HG03097 (cell line): ENCODE data around the gene TBL3.
A peak's percentile ranks its signal among the peaks of the same experiment; 100 is the strongest.
"Not testable (repeated sequence)": the region's sequence is repeated elsewhere in the genome, so short reads cannot be mapped to it uniquely, and the experiment has no call there.

Experiments
- ATAC-seq: cut with Tn5 transposase; IDR thresholded peaks from one replicate; pipeline ENCODE4 v1.9.1; 2021; ENCODE audit not compliant: unreplicated experiment, low FRiP score

The TBL3 gene

GRCh38 chr16:1971796-1972489, at the start of gene TBL3:
TSS of gene TBL3 (plus strand) at chr16:1972053. CDS start at chr16:1972165, 112 bp downstream.
- peak; percentile 58 for ATAC-seq

GRCh38 chr16:1922357-1922756, 49.5 kb upstream of the TBL3 start:
- no peak for ATAC-seq

DNA sequence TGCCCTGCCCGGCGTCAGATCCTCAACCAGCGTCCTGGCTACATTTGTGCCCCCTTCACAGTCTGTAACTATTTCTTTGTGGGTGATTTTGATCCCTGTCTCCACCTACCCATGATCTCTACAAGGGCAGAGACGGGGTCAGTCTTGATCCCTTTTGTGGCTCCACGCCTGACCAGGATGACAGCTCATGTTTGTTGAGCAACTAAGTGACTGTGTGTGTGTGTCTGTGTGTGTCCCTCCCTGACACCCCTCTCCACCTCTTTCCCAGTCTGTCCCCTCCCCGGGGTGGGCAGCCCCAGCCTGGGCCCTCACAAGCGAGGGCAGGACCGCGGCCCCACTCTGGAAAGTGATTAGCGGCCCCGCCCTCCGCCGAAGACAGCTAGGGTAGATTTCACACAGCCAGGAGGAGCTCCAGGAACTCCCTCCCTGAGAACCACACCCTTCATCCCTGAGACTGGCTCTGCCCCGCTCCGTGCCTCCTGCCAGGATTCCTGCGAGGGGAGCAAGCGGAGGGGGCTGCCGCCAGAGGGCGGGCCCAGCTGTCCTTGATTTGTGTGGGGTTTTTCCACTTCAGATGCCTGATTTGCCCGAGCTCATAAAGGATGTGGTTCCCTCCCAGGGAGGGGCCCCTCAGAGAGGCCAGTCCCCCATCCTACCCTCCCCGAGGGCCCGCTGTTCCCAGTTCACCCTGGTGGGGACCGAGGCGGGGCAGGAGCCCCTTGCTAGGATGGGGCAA, 48.4 kb upstream of the TBL3 start:
- ATAC-seq = no peak

GRCh38 chr16:1924095-1924494, 47.8 kb upstream of the TBL3 start:
- ATAC-seq = no peak

DNA sequence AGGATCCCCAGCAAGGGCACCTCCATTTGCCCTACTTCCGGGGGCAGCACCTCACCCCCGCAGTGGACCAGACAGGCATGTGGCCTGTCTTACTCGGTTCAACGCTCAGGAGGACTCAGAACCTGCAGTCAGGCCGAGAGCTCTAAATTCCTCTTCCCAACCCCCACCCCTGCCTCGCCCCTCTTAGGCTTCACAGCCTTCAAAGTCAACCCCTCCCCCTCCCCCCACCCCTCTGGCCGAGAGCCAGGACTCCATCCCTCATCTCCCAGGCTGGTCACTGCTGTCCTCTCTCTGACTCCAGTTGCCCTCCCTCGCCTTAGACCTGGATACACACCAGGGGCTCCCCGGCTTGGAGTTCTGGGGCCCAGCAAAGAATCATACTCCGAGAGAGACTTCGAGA, 45.6 kb upstream of the TBL3 start:
- no peak for ATAC-seq

DNA sequence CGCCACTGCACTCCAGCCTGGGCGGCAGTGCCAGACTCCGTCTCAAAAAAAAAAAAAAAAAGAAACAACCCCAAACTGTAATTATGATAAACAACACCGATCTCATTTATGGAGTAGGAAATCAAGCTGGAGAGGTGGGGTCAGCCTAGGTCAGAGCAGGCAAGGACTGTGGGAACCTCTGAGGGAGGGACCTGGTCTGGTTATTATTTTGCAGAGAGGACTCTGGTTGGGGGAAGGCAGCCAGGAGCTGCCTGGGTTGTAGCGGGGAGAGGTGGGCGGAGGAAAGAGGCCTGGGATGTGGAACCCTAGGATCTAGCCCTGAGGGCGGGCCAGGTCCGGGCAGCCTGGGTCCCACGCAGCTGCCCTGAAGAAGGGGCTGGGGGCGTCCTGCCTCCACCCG, 42.7 kb upstream of the TBL3 start:
- ATAC-seq = no peak

DNA sequence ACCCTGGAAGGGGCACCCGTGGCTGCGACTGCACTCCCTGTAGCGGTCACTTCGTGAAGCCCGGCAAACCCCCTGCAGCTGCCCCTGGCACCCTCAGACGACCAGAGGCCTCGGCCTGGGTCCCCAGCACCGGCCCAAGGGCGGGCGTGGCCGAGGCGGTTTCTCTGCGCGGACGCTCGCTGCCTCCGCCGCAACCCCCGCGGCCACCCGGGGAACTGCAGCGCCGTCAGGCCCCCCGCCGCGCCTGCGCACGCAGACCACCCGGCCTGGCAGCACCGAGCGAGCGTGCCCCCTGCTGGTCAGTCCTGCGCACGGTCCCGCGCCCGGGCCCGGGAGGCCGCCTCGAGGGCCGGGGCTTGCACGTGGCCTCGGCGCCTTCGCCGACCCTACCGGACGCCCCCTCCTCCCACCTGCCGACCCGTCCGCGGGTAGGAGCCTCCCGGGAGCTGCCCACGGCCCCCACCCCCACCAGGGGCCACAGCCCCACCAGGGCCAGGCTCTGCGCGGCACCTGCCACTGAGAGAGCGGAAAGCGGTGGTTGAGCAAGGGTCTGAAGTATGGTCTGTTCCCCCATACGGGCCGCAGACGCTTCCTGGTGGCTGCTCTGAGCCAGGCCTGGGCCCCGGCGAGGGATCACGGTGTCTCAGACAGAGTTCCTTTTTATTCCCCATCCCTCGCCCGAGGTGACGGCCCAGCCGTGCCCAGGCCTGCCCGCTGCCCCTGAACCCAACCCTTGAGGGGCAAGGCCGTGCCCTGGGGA, 42.1 kb upstream of the TBL3 start:
- ATAC-seq = peak; percentile 76

GRCh38 chr16:1930338-1930720, 41.5 kb upstream of the TBL3 start:
- no peak for ATAC-seq

DNA sequence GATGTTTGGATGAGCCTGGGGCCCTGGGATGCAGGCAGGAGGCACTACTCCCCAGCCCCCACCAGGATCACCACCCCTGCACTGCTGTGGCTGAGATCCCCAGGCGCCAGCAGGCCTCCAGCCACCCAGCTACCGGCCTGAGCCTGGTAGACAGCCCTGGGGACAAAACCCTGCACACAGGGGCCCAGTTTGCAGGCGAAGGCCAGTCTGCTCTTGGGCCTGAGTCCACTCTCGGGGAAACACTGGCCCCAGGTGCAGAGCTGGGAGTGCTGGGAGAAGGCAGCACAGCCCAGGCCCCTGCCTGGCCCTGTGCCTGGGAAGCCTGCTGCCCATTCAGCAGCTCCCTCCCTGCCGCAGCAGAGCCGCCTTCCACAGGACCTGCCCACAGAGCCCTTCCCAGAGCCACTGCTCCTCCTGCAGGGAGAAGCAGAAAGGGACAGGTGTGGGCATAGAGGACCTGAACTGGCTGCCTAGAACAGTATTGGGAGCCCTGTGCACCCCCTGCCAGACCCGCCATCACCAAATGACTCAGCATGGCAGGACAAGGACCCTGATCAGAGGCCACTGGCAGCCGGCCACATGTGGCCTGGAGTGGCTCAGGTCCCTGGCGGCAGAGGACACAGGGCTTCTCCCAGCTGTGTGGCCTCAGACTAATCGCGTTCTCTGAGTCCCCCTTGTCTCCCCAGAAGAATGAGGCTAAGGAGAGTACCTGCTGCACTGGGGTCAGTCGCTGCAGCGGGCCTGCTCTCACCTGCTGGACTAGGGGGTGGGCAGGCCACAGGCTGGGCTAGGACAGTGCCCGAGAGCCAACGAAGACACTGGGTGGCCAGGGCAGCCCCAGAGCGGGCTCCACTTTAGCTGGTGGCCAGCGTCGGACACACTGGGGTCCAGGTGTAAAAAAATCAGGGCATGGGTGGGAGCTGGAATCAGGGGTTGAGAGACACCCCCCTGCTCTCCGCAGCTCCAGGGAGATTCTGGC, 39.5 kb upstream of the TBL3 start:
- ATAC-seq = no peak

GRCh38 chr16:1933097-1933661, 38.7 kb upstream of the TBL3 start:
- ATAC-seq = no peak

DNA sequence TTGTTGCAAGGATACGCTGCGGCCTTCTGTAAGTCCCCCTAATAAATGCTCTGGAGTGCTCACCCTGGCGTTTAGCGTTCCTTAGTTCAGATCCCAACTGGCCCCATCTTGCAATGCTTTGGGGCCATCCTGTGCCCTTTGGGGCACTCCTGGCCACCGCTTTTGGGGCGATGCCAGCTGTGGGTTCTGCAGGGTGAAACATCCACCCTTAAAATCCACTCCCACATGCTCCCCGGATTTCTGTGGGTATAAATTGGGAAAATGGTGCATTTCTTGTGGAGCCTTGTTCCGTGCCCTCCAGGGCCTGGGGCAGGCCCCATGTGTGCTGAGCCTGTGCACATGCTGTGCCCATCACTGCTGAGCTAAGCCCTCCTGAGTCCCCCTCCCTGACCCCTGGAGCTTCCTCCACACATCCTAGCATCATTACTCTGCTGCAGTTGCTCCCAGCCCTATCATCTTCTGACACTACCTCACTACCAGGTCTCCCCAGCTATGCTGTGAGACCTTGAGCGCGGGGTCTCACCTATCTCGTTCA, 34.8 kb upstream of the TBL3 start:
- ATAC-seq = no peak

GRCh38 chr16:1938316-1938715, 33.5 kb upstream of the TBL3 start:
- ATAC-seq = no peak

- ATAC-seq = no peak
Observed at GRCh38 chr16:1938910-1939309, 32.9 kb upstream of the TBL3 start.

DNA sequence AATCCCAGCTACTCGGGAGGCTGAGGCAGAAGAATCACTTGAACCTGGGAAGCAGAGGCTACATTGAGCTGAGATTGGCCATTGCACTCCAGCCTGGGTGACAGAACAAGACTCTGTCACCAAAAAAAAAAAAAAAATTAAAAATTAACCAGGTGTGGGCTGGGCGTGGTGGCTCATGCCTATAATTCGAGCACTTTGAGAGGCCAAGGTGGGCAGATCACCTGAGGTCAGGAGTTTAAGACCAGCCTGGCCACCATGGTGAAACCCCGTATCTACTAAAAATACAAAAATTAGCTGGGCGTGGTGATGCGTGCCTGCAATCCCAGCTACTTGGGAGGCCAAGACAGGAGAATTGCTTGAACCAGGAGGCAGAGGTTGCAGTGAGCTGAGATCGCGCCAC, 32.0 kb upstream of the TBL3 start:
- not testable (repeated sequence) for ATAC-seq

GRCh38 chr16:1940273-1941161, 31.3 kb upstream of the TBL3 start:
- ATAC-seq = no peak

- ATAC-seq = no peak
Observed at GRCh38 chr16:1941162-1942046, 30.4 kb upstream of the TBL3 start.

GRCh38 chr16:1942047-1942809, 29.6 kb upstream of the TBL3 start:
- ATAC-seq = no peak
